Measurements from ENCODE around the gene GRIP1.

- TF ChIP-seq CTCF (IDR thresholded peaks at IDR 0.05; ENCODE audit: insufficient read depth, low read length, poor library complexity, severe bottlenecking): no peak
- TF ChIP-seq EZH2phosphoT487 (conservative IDR thresholded peaks at IDR 0.05; ENCODE audit: low read length): no peak
Observed at GRCh38 chr12:66397574-66398290, 281.1 kb downstream of the GRIP1 start.

Measured in SU-DHL-6 (cell line).